ENCODE data around the gene CRY2.
A peak's percentile ranks its signal among the peaks of the same experiment; 100 is the strongest.
"Not testable (repeated sequence)": the region's sequence is repeated elsewhere in the genome, so short reads cannot be mapped to it uniquely, and the experiment has no call there.

CRY2 gene

DNA sequence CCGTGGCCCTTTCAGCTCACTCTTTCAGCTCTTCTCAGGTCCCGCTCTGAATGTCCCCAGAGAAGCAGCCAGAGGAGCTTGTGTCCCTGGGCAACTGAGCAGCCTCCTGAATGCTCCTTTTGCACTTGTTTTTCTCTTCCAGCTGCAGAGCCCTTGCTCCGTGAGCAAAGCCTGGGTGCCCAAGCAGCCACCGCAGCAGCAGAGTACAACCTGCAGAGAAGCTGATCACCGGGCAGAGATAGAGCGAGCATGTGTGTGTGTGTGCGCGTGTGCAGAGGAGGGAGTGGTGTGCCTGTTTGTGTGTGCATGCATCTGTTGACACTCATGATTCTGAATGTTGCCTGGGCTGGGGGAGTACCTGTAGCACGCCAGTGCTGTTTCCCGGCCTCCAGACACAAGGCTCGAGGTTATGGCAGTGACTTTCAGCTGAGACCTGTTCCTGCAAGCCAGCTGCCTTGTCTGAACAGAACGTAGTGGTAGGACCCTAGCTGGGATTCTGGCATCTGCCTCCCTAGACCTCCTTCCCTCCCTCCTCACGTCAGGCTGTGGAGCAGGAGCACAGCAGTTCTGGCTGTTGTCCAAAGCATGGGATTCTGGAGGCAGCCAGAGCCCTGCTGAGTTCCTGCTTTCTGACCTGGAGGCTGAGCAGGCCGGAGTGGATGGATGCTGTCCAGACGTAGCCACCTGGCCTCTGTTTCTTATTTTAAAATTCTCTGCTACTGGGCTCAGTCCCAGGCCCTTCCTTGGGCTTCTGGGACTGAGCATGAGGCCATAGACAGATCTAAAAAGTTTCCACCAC, 33.7 kb downstream of the CRY2 start:
- DNase-seq = no peak

DNA sequence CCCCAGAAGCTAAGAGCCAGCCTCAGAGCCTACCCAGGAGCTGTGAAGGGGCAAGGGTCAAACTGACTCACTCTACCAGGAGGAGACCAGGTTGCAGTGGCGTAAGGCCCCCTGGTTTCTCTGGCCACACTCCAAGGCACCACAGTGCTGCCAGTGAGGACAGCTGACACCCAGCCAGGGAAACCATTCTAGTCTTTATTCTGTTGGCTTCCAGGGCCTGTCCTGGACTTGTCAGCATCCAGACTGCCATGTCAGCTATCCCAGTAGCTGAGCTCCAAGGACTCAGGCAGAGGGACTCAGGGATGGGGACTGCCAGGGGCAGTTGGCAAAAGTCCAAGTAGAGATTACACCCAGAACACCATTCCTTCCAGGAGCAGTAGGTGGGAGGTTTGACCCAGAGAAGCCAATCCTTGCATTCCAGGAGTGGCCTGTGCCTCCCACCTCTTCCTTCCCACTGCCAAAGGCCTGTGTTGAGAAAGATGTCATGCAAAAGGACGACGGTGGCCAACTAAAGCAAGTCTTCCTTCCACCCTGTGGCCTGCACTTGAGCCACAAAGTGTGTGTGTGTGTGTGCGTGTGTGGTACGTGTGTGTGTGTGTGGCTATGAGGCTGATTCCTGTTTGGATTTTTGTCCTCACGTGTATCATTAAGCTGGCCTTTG, 34.6 kb downstream of the CRY2 start:
- no peak for DNase-seq

DNA sequence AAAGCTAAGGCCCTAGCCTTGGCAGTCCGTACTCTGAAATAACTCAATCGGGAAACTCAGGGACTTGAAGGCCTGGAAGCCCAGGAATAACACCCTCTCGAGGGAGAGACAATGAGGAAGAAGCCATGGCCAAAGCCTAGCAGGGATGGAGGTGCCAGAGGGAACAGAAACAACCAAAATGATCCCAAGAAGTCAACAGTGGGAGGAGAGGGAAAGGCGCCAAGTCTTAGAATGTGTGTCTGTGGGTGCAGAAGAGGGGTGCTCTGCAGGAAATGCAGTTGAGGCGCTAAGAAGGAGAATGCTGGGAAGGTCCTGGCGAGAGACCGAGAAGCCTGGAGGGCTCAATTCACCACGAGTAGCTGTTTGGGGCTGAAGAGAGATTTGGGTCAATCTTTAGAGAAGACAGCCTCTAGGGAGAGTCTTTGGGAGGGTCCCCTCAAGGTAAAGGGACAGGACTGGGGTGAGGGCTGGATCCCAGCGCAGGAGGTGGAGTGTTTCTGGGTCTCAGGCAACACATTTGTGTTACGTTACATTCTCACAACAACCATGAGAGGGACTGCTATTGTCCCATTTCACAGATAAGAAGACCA, 37.4 kb downstream of the CRY2 start:
- no peak for DNase-seq

DNA sequence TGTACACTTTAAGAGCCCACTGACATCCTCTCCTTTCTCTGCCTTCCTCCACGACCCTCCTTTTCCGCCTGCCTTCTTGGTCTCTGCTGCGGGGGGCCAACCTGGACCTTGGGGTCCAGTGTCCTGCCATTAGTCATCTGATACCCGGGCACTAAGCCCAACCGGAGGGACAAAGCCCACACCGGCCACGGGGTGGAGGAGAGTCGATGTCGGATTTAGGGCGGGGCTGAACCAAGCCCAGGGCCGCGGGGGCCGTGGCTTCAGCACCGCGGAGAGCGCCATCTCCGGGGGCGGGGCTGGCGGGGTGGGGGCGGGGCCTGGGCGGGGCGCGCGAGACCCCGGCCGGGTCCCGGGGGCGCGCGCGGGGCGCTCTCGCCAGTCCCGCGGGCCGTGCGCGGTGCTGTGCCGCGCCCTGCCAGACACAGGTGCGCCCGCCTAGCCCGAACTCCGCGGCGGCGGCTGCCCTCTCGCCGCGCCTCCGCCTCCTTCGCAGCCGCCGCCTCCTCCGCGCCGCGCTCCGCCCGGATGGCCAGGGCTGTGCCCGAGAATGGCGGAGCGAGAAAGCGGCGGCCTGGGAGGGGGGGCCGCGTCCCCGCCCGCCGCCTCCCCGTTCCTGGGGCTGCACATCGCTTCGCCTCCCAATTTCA, 38.1 kb downstream of the CRY2 start, which contains the start of gene MAPK8IP1:
TSS of gene MAPK8IP1 (plus strand) at position 378 of the 647 bp plus-strand sequence. CDS start at position 548, 170 bp downstream.
- DNase-seq = peak; percentile 28

DNA sequence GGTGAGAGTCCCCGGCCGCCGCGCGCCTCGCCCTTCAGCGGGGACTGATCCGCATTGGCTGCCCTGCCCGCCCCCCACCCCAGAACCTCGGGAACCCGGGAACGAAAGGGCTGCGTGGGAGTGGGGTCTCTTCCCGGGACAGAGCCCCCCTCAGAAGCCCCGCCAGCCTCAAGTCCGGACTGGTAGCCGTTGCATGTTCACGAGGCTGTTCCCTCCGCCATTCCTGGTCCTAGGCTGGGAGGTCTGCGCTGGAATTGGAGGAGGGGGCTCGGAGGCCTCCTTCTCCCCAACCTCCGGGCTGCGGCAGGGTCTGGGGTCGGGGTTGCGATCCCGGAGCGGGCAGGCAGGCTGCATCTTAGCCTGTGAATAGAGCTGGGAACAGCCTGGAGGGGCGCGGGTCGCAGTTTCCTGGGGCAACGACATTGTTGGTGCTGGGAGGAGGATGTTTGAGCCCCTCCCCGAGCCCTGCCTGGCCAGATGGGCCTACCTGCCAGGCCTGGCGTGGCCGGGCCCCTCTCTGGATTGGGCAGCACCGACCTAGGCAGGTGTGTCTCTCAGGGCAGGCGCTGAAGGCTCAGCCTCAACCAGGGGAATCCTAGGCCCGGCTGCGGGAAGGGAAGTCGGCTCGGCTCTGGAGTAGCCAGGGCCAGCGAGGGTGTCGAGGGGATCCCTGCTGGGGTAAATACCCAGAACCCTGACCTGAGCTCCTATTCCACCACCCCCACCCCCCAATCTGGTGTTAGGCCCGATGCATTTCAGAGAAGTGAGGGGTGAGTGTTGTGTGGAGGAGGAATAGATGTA, 38.8 kb downstream of the CRY2 start:
- DNase-seq = no peak

DNA sequence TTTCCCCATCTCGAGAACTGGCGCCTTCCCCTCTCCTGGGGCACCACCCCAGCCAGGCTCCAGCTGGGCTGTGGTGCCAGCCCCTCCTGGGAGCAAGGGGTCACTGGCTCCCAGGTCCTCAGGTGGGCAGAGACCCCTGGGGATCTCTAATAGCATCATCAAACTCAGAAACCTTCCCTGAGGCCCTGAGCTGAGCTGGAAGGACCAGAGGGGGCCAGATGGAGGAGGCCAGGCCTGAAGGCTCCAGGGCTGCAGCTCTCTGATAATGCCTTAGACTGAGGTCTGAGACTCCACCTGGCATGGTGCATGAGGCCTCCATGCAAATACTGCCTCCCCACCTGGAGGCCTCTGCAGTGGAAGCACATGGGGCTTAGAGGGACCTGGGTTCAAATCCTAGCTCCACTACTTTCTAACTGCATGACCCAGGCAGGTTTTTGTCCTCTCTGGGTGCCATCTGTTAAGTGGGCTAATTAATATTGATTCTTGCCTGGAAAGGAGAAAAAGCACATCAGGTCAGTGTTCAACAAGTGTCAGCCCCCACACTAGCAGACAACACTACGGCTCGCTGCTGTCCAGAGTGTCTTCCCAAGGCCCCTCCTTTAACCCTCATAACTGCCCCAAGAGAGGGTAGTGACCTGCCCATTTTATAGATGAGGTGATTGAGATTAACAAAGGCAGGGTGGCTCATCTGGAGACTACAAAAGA, 39.7 kb downstream of the CRY2 start:
- DNase-seq = no peak

DNA sequence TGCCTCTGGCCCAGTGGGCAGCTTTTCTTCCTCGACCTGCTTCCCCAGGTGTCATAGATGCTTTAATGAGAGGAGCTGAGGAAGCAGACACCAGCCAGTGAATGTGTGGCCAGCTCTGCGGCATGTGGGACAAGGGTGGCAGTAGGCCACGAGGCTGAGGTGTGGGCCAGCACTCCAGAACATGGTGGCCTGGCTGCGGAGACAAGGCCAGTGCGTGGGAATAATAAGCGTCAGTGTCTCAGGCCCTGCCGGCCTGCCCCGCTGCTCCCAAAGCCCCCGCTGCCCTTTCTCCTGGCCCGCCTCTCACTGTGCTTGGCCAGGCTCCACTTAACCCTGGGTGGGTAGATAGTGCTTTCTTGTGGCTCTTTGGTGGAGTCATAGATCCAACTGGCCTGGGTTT, 40.3 kb downstream of the CRY2 start:
- no peak for DNase-seq

DNA sequence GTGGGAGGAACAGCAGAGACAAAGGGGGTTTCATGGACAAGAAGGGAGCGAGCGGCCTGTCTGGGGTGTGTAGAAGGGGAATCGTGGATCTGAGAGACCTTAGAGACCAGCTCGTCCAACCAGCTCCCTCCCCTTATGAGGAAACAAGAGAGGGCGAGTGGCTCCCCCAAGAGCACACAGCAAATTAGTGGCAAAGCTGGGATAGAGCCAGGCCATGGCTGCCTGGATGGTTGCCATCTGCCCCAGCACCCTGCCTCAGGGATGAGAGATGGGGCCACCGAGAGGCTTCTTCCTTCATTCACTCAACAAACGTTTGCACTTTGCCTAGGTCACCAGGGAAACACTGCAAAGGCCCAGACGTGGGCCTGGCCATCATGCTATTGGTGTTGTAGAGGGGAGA, 42.3 kb downstream of the CRY2 start:
- no peak for DNase-seq

DNA sequence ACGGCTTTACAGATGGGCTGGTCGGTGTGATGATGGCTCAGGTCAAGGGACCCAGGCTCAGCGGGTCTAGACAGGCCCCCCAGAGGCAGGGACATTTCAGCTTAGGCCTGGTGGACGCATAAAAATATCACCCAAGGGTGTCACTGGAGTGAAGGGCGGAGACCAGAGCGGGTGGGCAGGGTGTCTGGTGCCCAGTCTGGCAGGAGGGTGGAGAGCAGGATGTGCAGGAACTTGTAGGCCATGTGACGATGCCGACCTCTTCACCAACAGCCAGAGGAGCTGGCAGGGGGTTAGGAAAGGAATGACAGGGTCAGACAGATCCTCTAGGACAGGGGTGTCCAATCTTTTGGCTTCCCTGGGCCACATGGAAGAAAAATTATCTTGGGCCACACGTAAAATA, 42.7 kb downstream of the CRY2 start:
- DNase-seq = no peak

DNA sequence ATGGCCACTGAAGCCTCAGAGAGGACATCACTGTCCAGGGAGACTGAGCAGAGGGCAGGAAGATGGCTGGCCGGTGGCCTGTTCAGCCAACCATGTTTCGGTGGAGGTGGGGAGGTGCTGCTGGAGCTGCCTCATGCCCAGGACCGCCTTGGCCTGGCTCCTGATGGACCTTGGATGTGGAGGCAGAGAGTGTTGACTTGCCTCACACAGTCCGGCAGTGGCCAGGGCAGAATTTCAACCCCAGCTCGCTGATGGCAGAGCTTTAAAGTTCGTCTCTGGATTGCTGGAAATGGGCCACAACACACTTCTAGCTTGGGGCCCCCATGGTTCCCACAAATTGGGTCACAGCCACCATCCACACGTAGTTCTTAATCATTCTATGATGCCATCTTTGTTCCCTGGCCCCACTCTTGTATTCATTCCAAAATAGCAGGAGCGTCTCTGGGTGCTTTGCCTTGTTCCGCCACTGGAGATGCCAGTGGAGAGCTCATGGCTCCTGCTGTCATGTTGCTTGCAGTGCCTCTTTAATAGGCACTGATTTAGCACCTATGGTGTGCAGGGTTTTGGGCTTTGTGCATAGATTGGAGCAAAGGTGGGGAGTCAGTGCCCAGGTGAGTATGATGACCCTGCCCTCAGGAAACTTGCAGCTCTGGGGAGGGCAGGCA, 43.7 kb downstream of the CRY2 start:
- no peak for DNase-seq

DNA sequence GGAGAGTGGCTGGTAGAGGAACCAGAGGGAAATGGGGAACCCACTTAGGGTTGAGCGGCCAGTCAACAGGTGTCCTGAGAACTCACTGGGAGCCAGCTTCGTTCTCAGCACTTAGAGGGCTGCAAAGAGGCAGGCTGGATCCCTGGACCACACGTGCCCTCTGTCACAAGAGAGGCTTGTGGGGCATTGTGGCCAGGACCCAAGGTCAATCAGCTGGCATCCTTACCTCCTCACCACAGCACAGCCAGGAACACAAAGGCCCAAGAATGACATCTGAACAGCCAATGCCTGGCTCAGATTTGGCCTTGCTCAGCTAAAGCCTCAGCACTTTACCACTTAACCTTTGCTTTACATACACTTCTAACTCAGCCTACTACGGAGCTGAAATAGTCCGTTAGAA, 45.6 kb downstream of the CRY2 start:
- no peak for DNase-seq

DNA sequence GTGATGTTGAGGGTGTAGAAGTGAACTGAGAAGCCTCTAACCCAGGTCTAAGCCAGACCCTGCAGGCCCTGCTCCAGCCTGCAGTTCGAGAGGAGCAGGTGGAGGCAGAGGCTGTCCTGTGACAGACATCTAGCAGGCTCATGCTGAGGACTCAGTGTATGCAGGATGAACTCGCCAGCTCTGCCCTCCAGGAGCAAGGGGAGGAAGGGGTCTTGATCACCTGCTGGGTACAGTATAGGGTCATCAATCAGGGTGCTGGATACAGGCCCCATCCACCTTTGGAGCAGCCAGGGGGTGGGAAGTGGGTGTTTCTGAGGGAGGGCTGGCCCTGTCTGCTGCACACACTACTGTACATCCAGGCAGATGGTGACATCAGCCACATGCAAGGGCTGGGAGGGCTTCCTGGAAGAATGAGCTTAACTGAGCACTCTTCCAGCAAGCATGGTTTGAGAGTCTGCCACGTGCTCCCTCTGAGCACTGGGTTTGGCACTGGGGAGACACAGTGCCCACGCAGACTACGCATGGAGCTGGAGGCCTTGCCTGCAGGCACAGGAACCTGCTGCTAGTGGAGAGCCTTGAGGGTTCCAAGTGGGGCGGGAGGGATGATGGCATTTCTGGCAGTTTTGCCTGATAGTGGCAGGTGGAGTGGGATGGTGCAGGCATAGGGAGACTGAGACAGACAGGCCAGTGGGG, 47.4 kb downstream of the CRY2 start:
- DNase-seq = no peak

DNA sequence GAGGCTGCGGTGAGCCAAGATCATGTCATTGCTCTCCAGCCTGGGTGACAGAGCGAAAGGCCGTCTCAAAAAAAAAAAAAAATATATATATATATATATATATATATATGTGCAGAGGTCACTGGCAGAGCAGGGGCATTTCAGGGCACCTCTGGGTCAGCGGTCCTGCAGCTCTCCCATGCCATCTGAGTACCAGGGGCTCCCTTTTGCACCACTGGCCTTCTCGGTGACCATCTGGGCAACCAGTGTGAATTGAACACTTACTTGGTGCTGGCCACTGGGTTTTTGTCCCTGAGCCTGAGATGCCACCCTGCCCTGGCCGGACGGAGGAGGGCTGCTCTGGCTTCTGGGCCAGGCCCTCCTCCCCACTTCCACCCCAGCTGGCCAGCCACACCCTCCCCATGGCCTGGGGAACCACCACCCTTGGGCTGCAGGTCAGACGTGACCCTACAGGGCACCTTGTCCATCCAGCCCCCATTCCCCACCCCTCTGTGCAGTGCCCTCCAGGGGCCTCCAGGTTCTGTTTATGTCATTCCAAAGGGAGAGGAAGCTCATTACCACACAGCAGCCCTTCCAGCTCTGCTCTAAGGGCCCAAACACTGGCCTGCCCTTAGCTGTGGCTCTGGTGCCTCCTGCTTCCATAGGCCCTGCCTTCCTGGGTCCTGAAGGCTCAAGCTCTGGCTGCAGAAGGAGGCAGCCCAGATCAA, 48.4 kb downstream of the CRY2 start:
- DNase-seq = no peak

DNA sequence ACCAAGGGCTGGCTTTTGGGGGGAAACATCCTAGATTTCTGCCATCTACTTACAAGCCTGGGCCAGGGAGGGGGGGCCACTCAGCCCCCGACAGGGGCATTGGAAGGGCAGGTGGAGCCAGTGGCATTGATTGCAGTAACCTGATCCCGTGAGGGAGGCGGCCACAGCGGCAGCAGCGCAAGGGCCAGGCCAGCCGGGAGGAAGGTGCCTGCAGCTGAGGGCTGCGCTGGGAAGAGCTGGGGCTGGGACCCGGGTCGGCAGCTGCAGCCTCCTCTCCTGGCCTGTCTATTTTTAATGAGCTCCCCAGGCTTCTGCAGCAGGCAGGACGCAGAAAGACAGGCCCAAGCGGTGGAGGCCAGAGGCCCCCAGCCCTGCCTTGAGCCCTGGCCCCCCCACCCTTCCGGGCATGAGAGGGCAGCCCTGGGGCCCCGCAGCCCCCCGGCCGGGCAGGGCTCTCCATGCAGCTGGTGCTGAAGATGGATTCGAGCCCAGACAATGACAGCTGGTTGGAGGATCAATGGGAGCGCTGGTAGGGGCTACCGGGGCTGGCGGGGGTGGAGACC, 49.2 kb downstream of the CRY2 start:
- no peak for DNase-seq

DNA sequence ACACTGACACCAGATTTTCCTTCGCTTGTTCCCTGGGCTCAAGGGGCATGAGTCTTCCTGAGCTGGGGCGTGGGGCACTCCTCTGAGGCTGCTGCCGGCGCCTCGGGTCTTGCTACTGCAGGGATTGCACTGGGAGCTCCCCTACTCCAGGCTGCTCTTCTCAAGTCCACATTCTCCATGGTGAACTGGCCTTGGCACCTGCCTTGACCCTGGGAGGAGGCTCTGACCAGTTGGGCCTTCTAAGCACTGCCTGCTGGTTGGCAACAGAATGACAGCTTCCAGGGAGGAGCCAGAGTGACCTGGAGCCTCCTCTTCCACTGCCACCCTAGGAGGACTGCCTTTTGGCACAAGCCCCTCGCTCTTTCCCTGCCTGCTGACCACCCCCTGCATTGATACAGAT, 50.3 kb downstream of the CRY2 start:
- DNase-seq = no peak

DNA sequence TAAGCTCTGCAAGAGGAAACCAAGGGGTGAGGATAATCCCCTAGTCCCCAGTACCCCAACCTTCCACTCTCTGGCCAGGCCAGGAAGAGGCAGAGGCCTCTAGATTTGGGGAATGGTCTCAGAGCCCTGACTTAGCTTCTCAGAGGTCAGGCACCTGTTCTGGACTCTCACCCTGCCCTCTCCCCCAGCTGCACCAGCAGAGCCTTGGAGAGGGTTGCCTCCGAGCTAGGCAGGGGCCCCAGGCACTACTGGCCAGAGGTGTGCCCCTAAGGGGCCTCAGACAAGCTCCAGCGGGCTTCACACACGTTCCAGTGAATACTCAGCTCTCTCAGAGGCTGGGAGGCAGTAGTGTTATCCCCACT, 51.8 kb downstream of the CRY2 start:
- DNase-seq = no peak

DNA sequence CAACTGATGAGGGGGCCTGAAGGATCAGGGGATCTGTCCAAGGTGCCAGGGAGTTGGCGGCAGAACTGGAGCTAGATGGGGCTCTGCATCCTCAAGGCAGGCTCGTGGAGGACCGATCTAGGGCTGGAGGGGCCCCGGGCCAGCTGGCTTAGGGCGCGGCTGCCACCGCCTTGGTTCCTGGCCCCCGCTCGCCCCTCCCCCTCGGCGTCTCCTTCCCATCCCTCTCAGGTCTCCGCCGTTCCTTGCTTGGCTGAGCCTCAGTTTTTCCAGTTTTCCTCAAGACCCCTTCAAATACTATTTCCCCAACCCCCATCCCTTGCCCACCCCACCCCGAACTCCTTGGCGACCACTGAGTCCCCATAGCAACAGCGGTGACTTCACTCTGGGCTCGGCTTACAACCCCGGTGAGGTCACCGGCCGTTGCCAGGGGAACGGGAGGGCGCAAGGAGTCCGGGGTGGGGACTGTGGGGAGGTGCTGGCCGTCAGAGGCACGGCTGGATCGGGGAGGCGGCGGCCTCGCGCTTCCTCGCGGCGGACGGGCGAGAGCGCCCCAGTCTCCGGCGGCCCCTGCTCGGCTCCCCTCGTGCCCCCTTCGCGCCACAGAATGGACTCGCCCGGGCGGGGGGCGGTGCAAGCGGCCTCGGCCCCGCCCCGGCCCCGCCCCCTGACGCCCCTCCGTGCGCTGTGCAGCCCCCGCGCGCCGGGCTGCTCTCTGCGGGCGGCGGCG, 52.3 kb downstream of the CRY2 start:
- DNase-seq = peak; percentile 64

DNA sequence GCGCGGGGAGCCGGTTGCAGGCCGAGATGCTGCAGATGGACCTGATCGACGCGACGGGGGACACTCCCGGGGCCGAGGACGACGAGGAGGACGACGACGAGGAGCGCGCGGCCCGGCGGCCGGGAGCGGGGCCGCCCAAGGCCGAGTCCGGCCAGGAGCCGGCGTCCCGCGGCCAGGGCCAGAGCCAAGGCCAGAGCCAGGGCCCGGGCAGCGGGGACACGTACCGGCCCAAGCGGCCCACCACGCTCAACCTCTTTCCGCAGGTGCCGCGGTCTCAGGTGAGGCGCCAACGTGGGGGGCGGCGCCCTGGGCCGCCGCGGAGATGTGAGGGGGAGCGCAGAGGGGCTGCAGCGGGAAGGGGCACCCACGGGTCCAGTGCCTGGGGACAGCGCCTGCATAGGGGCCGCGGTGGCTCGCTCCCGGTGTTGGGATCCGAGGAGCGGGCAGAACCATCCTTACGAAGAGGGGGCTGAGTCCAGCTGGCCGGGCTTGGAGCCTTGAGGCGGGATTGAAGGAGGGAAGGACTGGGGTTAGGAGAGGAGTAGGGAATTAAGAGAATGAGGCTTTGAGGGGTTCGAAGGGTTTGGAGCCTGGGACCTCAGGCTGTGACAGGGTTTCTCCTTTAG, 53.0 kb downstream of the CRY2 start:
- not testable (repeated sequence) for DNase-seq

All from stimulated activated CD4-positive, alpha-beta T cell treated with anti-CD3 and anti-CD28 coated beads, Interleukin-1b, Interleukin-23, amount 100 ng/mL, for 48 hours (primary cell).